Gastrocnemius medialis (tissue), 4 donors: ENCODE results near the gene RHOJ.

Experiments used
- CTCF ChIP-seq, 5 experiments: fragments of 450-650 bp in 3 of 5; fragments of 200-600 bp in 2 of 5; sonication (generic) in 2 of 5; IDR thresholded peaks in 4 of 5; conservative IDR thresholded peaks in 1 of 5; 1 replicate in 4 of 5; 2 replicates in 1 of 5; pipeline ENCODE4 v1.5.1; 2016 to 2019; ENCODE audit warnings: antibody characterized with exemption in 5 of 5, mild to moderate bottlenecking in 3 of 5, moderate library complexity in 3 of 5
- POLR2A ChIP-seq, 2 donors: fragments of 450-650 bp; IDR thresholded peaks; one replicate each; pipeline ENCODE4 v1.6.1; 2017; ENCODE audit warnings: antibody characterized with exemption in 2 of 2, mild to moderate bottlenecking in 2 of 2, moderate library complexity in 2 of 2

GRCh38 chr14:63186453-63186852 is 17.8 kb upstream of the RHOJ start:
- TF ChIP-seq CTCF (IDR thresholded peaks at IDR 0.05 in 4 of 5, conservative IDR thresholded peaks at IDR 0.05 in 1 of 5) (no peak), POLR2A (IDR thresholded peaks at IDR 0.05) (no peak)
